ENCODE measurements around the gene ZFAND6. TPM values are rescaled to one million over a fixed set of nuclear protein-coding genes. Genes with fewer than 3 reads are reported as not detected.
"Not testable (repeated sequence)": the region's sequence is repeated elsewhere in the genome, so short reads cannot be mapped to it uniquely, and the experiment has no call there.

Gene ZFAND6
- total RNA-seq, 1 experiment from 2014 or later: 41.4 TPM

- Histone ChIP-seq H3K4me1 (ENCODE audit: insufficient read depth, low read length, poor library complexity, severe bottlenecking) (peaks cover 8% of the 10 kb centered on the region), H3K27ac (ENCODE audit: low read depth, low read length, poor library complexity, severe bottlenecking) (no peak overlapping the region), H3K36me3 (ENCODE audit: insufficient read depth, low read length, poor library complexity, severe bottlenecking) (no peaks in the 10 kb centered on the region), H3K9me3 (ENCODE audit: low read depth, low read length, poor library complexity, severe bottlenecking) (no peaks in the 10 kb centered on the region), H3K4me3 (ENCODE audit: low read depth, low read length, poor library complexity, severe bottlenecking) (no peak overlapping the region), H3K27me3 (replicated peaks; ENCODE audit: insufficient read depth, low read depth, low read length, poor library complexity) (no peaks in the 10 kb centered on the region)
- no peak for TF ChIP-seq EZH2 (IDR thresholded peaks at IDR 0.05; ENCODE audit: borderline replicate concordance, low read depth, low read length, poor library complexity, severe bottlenecking)
- TF ChIP-seq CTCF (conservative IDR thresholded peaks at IDR 0.05; ENCODE audit: low read depth, low read length): no peak
- no peak for DNase-seq (ENCODE audit: low spot score)
- ChIA-PET POLR2A (ENCODE audit: low non-redundant PET) (no interaction called here), CTCF (no interaction called here)
- BruUV-seq (replicated peaks): no TSS peak
- intact Hi-C loops (cut with micrococcal nuclease; ENCODE audit: unreplicated experiment): no loop called here
These were observed 47.9 kb upstream of the ZFAND6 start for GRCh38 chr15:80011596-80011995.

GRCh38 chr15:80012060-80012726 is 47.3 kb upstream of the ZFAND6 start:
- Histone ChIP-seq H3K4me1 (ENCODE audit: insufficient read depth, low read length, poor library complexity, severe bottlenecking) (peaks cover 8% of the 10 kb centered on the region), H3K36me3 (ENCODE audit: insufficient read depth, low read length, poor library complexity, severe bottlenecking) (no peaks in the 10 kb centered on the region), H3K9me3 (ENCODE audit: low read depth, low read length, poor library complexity, severe bottlenecking) (no peaks in the 10 kb centered on the region), H3K27ac (ENCODE audit: low read depth, low read length, poor library complexity, severe bottlenecking) (no peak overlapping the region), H3K4me3 (ENCODE audit: low read depth, low read length, poor library complexity, severe bottlenecking) (no peak overlapping the region), H3K27me3 (replicated peaks; ENCODE audit: insufficient read depth, low read depth, low read length, poor library complexity) (no peaks in the 10 kb centered on the region)
- ChIA-PET POLR2A (ENCODE audit: low non-redundant PET) (no interaction called here), CTCF (no interaction called here)
- no peak for DNase-seq (ENCODE audit: low spot score)
- intact Hi-C loops (cut with micrococcal nuclease; ENCODE audit: unreplicated experiment): no loop called here
- TF ChIP-seq CTCF (conservative IDR thresholded peaks at IDR 0.05; ENCODE audit: low read depth, low read length) (no peak), EZH2 (IDR thresholded peaks at IDR 0.05; ENCODE audit: borderline replicate concordance, low read depth, low read length, poor library complexity, severe bottlenecking) (no peak)
- BruUV-seq (replicated peaks): no TSS peak

GRCh38 chr15:80014186-80014585 is 45.3 kb upstream of the ZFAND6 start:
- H3K27me3 ChIP-seq (replicated peaks; ENCODE audit: insufficient read depth, low read depth, low read length, poor library complexity); BruUV-seq (replicated peaks); POLR2A ChIA-PET (ENCODE audit: low non-redundant PET); DNase-seq (ENCODE audit: low spot score); intact Hi-C loops (cut with micrococcal nuclease; ENCODE audit: unreplicated experiment); H3K36me3 ChIP-seq (ENCODE audit: insufficient read depth, low read length, poor library complexity, severe bottlenecking); H3K4me3 ChIP-seq (ENCODE audit: low read depth, low read length, poor library complexity, severe bottlenecking); H3K27ac ChIP-seq (ENCODE audit: low read depth, low read length, poor library complexity, severe bottlenecking); CTCF ChIA-PET; H3K9me3 ChIP-seq (ENCODE audit: low read depth, low read length, poor library complexity, severe bottlenecking); H3K4me1 ChIP-seq (ENCODE audit: insufficient read depth, low read length, poor library complexity, severe bottlenecking): not testable (repeated sequence)

GRCh38 chr15:80015156-80015555 is 44.3 kb upstream of the ZFAND6 start:
- no peak for DNase-seq (ENCODE audit: low spot score)
- peaks cover 8% of the 10 kb centered on the region for H3K4me1 ChIP-seq (ENCODE audit: insufficient read depth, low read length, poor library complexity, severe bottlenecking)
- ChIA-PET CTCF (no interaction called here), POLR2A (ENCODE audit: low non-redundant PET) (no interaction called here)
- no peaks in the 10 kb centered on the region for H3K36me3 ChIP-seq (ENCODE audit: insufficient read depth, low read length, poor library complexity, severe bottlenecking)
- H3K9me3 ChIP-seq (ENCODE audit: low read depth, low read length, poor library complexity, severe bottlenecking): no peaks in the 10 kb centered on the region
- no peaks in the 10 kb centered on the region for H3K27me3 ChIP-seq (replicated peaks; ENCODE audit: insufficient read depth, low read depth, low read length, poor library complexity)
- TF ChIP-seq EZH2 (IDR thresholded peaks at IDR 0.05; ENCODE audit: borderline replicate concordance, low read depth, low read length, poor library complexity, severe bottlenecking) (no peak), CTCF (conservative IDR thresholded peaks at IDR 0.05; ENCODE audit: low read depth, low read length) (no peak)
- no peak overlapping the region for H3K4me3 ChIP-seq (ENCODE audit: low read depth, low read length, poor library complexity, severe bottlenecking)
- intact Hi-C loops (cut with micrococcal nuclease; ENCODE audit: unreplicated experiment): no loop called here
- BruUV-seq (replicated peaks): no TSS peak
- no peak overlapping the region for H3K27ac ChIP-seq (ENCODE audit: low read depth, low read length, poor library complexity, severe bottlenecking)

- intact Hi-C loops (cut with micrococcal nuclease; ENCODE audit: unreplicated experiment); H3K9me3 ChIP-seq (ENCODE audit: low read depth, low read length, poor library complexity, severe bottlenecking); POLR2A ChIA-PET (ENCODE audit: low non-redundant PET); DNase-seq (ENCODE audit: low spot score); H3K27ac ChIP-seq (ENCODE audit: low read depth, low read length, poor library complexity, severe bottlenecking); H3K4me3 ChIP-seq (ENCODE audit: low read depth, low read length, poor library complexity, severe bottlenecking); BruUV-seq (replicated peaks); H3K36me3 ChIP-seq (ENCODE audit: insufficient read depth, low read length, poor library complexity, severe bottlenecking); CTCF ChIA-PET; H3K27me3 ChIP-seq (replicated peaks; ENCODE audit: insufficient read depth, low read depth, low read length, poor library complexity); H3K4me1 ChIP-seq (ENCODE audit: insufficient read depth, low read length, poor library complexity, severe bottlenecking): not testable (repeated sequence)
These were observed 43.0 kb upstream of the ZFAND6 start for GRCh38 chr15:80016506-80016905.

Data from A673 (cell line).